T-helper 2 cell treated with Interferon-gamma antibody and Interleukin-4, amounts not matched to agents 5 μg/mL and 100 μg/mL, for 36 hours (primary cell): ENCODE results near the gene PPFIA2.

Experiments
- DNase-seq: peaks from one replicate; pipeline ENCODE4 v3.0.0; 2021; ENCODE audit warnings: low spot score
- H3K27ac Mint-ChIP-seq: one replicate; pipeline ENCODE4 v1.8.0; 2021; ENCODE audit warnings: mild to moderate bottlenecking, mixed read lengths
- H3K27me3 Mint-ChIP-seq: one replicate; pipeline ENCODE4 v1.8.0; 2021; ENCODE audit warnings: low read depth, mixed read lengths
- H3K36me3 Mint-ChIP-seq: one replicate; pipeline ENCODE4 v1.8.0; 2021; ENCODE audit warnings: low read depth, mixed read lengths
- H3K4me1 Mint-ChIP-seq: one replicate; pipeline ENCODE4 v1.8.0; 2021; ENCODE audit warnings: low read depth, mixed read lengths
- H3K4me3 Mint-ChIP-seq: one replicate; pipeline ENCODE4 v1.8.0; 2022; ENCODE audit warnings: mild to moderate bottlenecking, moderate library complexity, mixed read lengths
- H3K9me3 Mint-ChIP-seq: one replicate; pipeline ENCODE4 v1.8.0; 2021; ENCODE audit warnings: mixed read lengths

Gene PPFIA2

DNA sequence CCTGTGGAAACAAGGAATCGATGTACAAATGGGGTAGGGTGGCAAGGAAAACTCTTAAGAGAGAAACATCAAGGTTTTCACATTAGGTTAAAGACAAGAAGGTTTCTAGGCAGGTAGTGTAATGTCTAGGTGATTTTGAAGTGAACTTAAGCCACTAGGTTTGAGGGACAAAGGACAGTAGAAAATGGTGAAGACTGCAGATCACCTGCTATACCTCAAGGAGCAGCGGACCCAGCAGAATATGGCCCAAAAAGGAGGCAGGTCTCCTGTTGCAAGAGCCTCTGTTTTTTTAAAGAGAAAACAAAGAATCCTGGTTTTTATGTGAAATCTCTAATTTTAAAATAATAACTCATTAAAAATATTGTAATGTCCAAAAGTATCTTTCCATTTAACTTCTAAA lies 503.2 kb downstream of the PPFIA2 start:
- no peak overlapping the region for H3K4me3 Mint-ChIP-seq
- no peaks in the 10 kb centered on the region for H3K4me1 Mint-ChIP-seq
- H3K27ac Mint-ChIP-seq: no peak overlapping the region
- H3K27me3 Mint-ChIP-seq: no peaks in the 10 kb centered on the region
- H3K36me3 Mint-ChIP-seq: no peaks in the 10 kb centered on the region
- H3K9me3 Mint-ChIP-seq: no peaks in the 10 kb centered on the region
- no peak for DNase-seq

DNA sequence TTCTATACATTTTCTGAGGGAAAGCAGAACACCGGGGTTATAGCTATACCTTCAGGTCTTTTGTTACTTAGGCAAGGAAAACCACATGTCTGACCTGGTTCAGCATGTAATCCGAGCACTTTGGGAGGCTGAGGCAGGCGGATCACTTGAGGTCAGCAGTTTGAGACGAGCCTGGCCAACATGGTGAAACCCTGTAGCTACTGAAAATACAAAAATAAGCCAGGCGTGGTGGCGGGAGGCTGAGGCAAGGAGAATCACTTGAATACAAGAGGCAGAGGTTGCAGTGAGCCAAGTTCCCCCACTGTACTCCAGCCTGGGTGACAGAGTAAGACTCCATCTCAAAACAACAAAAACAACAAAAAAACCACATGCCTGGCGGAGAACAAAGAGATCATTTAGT lies 503.7 kb downstream of the PPFIA2 start:
- Mint-ChIP-seq H3K4me1 (no peaks in the 10 kb centered on the region), H3K36me3 (no peaks in the 10 kb centered on the region), H3K27ac (no peak overlapping the region), H3K4me3 (no peak overlapping the region), H3K9me3 (no peaks in the 10 kb centered on the region), H3K27me3 (no peaks in the 10 kb centered on the region)
- no peak for DNase-seq

DNA sequence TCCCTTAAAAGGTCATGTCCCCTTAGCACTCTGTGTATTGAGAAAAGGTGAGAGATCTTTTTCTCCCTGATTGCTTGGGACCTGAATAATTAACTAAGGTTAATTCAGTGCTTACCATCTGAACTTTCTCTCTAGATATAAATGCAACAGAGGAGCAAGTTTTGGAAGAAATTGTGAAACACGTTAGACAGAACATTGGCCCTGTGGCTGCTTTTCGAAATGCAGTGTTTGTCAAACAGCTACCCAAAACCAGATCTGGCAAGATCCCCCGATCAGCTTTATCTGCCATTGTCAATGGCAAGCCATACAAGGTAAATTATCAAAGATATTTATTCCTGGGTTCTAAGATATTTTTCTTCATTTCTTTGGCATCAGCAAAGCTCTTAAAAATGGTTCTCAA lies 505.8 kb downstream of the PPFIA2 start:
- Mint-ChIP-seq H3K4me1 (no peaks in the 10 kb centered on the region), H3K36me3 (no peaks in the 10 kb centered on the region), H3K27me3 (no peaks in the 10 kb centered on the region), H3K27ac (no peak overlapping the region), H3K4me3 (no peak overlapping the region), H3K9me3 (no peaks in the 10 kb centered on the region)
- DNase-seq: no peak

DNA sequence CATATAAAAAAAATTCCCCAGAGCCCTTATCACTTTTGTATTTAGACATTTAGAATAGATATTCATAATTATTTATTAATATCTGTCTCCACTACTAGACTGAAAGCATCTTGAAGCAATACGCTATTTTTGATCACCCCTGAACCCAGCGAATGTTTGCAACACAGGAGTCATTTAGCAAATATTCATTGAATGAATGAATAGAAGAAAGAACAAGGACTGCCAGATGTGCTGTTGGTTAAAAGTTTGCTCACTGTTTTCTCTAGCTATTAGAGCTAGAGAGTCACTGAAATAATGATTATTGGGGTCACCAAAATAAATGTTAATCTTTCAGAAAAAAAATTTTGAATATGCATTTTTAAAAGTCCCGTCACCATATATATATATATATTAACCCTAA lies 506.9 kb downstream of the PPFIA2 start:
- H3K9me3 Mint-ChIP-seq: no peaks in the 10 kb centered on the region
- H3K4me1 Mint-ChIP-seq: no peaks in the 10 kb centered on the region
- H3K36me3 Mint-ChIP-seq: no peaks in the 10 kb centered on the region
- H3K27ac Mint-ChIP-seq: no peak overlapping the region
- DNase-seq: no peak
- no peaks in the 10 kb centered on the region for H3K27me3 Mint-ChIP-seq
- no peak overlapping the region for H3K4me3 Mint-ChIP-seq

DNA sequence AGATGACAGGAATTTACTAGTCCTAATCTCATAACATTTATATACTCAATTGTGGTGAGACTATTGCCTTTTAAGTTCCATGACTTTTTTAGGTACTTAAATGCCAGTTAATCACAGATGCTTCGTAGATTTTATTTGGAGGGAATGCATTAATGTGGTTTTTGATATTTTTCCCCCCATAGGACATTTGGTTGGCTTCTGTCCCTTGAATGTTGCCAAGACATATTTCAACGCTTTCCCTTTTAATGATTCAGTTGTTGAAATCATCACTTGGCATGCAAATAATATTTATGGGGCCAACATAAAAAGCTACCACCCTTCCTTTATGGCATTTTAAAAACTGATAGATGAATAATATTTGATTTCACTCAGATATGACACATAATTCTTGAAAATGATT lies 509.2 kb downstream of the PPFIA2 start:
- no peak for DNase-seq
- H3K9me3 Mint-ChIP-seq: no peaks in the 10 kb centered on the region
- H3K4me1 Mint-ChIP-seq: no peaks in the 10 kb centered on the region
- no peak overlapping the region for H3K27ac Mint-ChIP-seq
- H3K4me3 Mint-ChIP-seq: no peak overlapping the region
- no peaks in the 10 kb centered on the region for H3K36me3 Mint-ChIP-seq
- H3K27me3 Mint-ChIP-seq: no peaks in the 10 kb centered on the region

DNA sequence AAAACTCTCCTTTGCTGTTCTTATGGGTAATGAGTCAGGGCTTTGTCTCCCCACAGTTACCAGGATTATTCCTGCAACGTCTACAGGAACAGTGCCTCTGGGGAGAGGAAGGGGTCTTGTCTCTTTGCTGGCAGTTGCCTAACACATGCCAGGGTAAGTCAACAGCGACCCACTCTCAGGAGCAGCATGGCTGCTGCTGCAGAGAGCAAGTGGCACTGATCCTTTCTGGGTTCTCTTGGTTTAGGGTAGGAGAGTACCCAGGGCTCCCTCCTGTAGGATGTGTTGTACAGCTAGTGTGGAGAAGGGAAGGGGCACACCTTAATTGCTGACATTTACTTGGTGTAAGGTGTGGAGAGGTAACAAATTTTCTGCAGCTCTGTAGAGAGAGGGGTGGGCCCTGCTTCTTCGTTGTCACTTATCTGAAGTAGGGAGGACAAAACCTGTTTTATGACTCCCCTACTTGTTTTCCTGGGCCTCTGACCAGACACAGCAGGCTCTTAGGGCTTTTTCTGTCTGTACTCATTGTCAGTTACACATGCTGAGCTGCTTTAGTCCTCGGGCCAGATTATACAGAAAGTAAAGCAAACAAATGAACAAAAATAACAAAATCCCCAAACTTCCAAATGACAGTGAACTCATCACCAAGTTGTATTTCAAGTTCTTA lies 513.1 kb downstream of the PPFIA2 start:
- DNase-seq: no peak
- Mint-ChIP-seq H3K9me3 (peaks cover 8% of the 10 kb centered on the region), H3K27ac (no peak overlapping the region), H3K4me1 (no peaks in the 10 kb centered on the region), H3K4me3 (no peak overlapping the region), H3K36me3 (no peaks in the 10 kb centered on the region), H3K27me3 (no peaks in the 10 kb centered on the region)

DNA sequence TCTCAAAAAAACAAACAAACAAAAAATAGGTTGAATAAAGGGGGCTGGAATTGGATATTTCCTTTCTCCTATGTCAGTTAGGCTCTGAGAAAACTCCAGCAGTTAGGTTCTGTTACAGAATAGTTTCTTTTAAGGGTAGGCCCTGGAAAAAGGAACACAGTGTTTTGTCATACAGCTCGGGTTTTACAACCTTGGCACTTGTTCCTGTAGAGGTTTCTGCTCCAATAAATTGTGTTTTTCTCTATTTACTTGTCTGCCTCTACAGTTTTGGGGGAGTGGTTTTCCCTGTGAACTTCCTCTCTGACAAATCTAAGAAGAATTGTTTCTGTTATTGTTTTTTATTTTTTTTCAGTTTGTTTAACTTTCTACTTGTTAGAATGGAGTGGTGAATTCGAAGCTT lies 513.7 kb downstream of the PPFIA2 start:
- DNase-seq: no peak
- Mint-ChIP-seq H3K27me3 (no peaks in the 10 kb centered on the region), H3K9me3 (peaks cover 8% of the 10 kb centered on the region), H3K4me3 (no peak overlapping the region), H3K27ac (no peak overlapping the region), H3K4me1 (no peaks in the 10 kb centered on the region), H3K36me3 (no peaks in the 10 kb centered on the region)

DNA sequence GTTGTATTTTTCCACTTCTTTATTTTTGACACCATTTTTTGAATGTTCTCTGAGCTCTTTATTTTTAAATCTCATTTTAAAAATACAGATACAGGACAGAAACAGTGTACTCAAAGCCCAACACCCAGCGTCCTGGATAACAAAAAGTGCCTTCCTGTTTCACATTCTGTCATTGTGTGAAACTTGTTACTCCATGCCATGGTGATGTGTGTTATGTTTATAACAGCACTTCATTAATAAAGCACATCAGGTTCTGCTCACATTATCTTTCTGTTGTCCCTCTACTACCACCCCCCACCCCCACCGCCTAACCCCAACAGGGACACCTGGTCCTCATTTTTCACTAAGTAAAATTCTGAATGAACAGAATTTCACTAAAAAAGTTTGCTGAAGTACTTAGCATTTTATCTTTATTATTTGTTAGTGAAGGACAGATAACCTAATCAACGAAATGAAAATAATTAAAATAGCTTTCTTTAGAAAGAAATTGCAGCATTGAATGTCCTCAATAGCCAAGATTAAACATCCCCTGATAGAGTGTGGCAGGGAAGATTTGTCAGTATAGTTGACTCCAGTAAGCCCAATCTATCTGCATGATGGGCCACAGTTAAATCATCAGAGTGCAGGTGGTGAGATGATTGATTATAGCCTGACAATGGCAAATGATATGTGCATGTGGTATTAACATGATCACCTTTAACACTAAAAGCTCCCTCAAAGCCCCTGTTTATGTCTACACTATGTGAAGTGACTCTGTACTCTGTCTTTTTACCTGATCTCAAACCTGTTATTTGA lies 527.4 kb downstream of the PPFIA2 start:
- no peaks in the 10 kb centered on the region for H3K9me3 Mint-ChIP-seq
- H3K27ac Mint-ChIP-seq: no peak overlapping the region
- no peaks in the 10 kb centered on the region for H3K36me3 Mint-ChIP-seq
- no peaks in the 10 kb centered on the region for H3K27me3 Mint-ChIP-seq
- H3K4me1 Mint-ChIP-seq: no peaks in the 10 kb centered on the region
- no peak overlapping the region for H3K4me3 Mint-ChIP-seq
- no peak for DNase-seq

DNA sequence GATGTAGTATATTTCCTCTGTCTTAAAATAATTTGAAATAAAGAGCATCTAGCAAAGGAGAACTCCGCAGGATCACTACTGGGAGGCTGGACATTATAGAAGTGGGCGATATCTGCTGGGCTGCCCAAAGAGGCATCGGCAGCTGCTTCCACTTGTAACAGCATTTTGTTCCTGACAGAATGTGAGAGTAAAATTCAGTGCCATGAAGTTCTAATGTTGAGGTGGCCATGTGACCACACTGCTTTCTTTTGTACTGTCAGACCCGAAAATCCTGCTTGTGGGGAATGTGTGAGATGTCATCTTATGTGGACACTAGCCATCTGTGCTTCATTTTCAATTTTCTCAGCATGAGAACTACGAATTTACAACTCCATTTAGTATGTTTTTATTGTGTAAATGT lies 529.4 kb downstream of the PPFIA2 start:
- Mint-ChIP-seq H3K9me3 (no peaks in the 10 kb centered on the region), H3K4me1 (no peaks in the 10 kb centered on the region), H3K27me3 (no peaks in the 10 kb centered on the region), H3K4me3 (no peak overlapping the region), H3K36me3 (no peaks in the 10 kb centered on the region), H3K27ac (no peak overlapping the region)
- DNase-seq: no peak

DNA sequence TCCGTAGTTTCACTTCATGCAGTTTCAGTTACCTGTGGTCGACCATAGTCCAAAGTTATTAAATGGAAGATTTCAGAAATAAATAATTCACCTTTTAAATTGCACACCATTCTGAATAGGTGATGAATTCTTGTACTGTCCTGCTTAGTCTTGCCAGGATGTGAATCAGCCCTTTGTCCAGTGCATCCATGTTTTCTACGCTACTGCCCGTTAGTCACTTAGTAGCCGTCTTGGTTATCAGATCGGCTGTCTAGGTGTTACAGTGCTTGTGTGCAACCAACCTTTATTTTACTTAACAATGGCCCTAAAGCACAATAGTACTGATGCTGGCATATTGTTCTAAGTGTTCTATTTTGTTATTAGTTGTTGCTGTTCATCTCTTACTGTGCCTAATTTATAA lies 534.5 kb downstream of the PPFIA2 start:
- H3K27me3 Mint-ChIP-seq: no peaks in the 10 kb centered on the region
- DNase-seq: no peak
- no peak overlapping the region for H3K27ac Mint-ChIP-seq
- H3K4me3 Mint-ChIP-seq: no peak overlapping the region
- no peaks in the 10 kb centered on the region for H3K4me1 Mint-ChIP-seq
- H3K9me3 Mint-ChIP-seq: no peaks in the 10 kb centered on the region
- no peaks in the 10 kb centered on the region for H3K36me3 Mint-ChIP-seq

DNA sequence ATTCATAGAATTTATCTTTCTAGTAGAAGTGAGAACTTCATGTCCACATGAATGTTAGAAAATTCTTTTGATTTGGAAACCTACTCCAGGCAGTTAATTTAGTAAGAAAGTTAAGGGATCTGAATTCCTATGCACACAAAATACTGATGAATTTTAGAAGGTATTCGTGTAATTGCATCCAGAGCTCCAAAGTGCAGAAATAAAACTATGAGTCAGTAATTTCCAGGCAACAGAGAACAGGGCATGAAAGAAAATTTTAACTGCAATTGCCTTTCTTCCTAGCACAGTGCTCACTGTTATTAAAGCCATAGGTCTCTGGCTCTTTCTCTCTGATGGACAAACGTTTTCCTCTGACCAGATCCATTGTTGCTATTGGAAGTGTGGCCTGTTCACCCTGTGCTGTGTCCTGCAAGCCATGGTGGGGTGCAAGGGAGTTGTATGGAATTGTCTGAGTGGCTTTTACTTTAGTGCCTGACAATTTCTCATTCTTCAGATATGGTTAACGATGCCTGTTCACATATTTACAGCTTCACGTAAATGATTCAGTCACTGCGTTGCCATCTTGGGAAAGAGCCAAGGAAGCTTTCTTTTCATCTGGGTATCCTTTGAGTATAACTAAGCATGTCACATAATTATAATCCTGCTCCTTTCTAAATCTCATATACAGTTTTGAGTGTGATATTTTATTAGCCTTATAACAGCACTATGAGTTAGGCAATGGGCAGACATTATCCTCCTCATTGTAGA lies 536.1 kb downstream of the PPFIA2 start:
- no peaks in the 10 kb centered on the region for H3K4me1 Mint-ChIP-seq
- no peak overlapping the region for H3K27ac Mint-ChIP-seq
- H3K36me3 Mint-ChIP-seq: no peaks in the 10 kb centered on the region
- H3K4me3 Mint-ChIP-seq: no peak overlapping the region
- no peak for DNase-seq
- no peaks in the 10 kb centered on the region for H3K27me3 Mint-ChIP-seq
- H3K9me3 Mint-ChIP-seq: no peaks in the 10 kb centered on the region

DNA sequence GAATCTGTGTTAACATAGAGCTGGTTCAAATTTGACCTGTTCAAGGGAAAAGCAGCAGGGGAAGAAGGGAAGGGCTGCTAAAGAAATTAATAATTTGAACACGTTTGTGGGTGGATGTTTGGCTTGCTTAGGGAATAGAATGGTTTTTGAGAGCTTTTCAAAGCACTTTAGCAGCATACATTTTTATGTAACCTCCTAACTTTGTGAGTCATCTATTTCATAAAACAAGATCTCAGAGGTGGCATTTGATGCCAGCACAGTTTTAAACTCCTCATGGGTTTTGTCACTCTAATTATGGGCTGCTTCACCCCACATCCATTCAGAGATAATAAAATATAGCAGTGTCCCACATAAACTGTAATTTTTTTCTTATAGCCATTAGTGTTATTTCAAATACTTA lies 537.5 kb downstream of the PPFIA2 start:
- Mint-ChIP-seq H3K27me3 (no peaks in the 10 kb centered on the region), H3K36me3 (no peaks in the 10 kb centered on the region), H3K9me3 (no peaks in the 10 kb centered on the region), H3K4me1 (no peaks in the 10 kb centered on the region), H3K27ac (no peak overlapping the region), H3K4me3 (no peak overlapping the region)
- no peak for DNase-seq

DNA sequence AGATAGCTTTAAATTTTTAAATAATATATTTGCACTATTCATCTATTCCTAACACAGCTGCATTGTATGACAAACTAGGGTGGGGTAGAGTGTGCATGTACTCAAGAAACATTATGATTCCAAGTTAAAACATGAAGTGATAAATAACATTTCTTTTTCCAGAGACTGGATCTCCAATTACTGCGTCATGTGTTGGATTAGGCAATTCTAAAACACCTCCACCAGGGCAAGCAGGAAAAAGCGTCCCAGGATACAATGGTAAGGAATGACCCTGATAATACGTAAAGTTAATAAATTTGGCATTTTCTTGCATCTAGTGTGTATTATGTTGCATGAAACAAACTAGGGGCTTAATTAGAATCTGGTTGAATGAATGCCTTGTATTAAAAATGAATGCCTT lies 542.4 kb downstream of the PPFIA2 start:
- no peaks in the 10 kb centered on the region for H3K4me1 Mint-ChIP-seq
- no peaks in the 10 kb centered on the region for H3K9me3 Mint-ChIP-seq
- H3K4me3 Mint-ChIP-seq: no peak overlapping the region
- no peak overlapping the region for H3K27ac Mint-ChIP-seq
- DNase-seq: no peak
- H3K27me3 Mint-ChIP-seq: no peaks in the 10 kb centered on the region
- no peaks in the 10 kb centered on the region for H3K36me3 Mint-ChIP-seq

DNA sequence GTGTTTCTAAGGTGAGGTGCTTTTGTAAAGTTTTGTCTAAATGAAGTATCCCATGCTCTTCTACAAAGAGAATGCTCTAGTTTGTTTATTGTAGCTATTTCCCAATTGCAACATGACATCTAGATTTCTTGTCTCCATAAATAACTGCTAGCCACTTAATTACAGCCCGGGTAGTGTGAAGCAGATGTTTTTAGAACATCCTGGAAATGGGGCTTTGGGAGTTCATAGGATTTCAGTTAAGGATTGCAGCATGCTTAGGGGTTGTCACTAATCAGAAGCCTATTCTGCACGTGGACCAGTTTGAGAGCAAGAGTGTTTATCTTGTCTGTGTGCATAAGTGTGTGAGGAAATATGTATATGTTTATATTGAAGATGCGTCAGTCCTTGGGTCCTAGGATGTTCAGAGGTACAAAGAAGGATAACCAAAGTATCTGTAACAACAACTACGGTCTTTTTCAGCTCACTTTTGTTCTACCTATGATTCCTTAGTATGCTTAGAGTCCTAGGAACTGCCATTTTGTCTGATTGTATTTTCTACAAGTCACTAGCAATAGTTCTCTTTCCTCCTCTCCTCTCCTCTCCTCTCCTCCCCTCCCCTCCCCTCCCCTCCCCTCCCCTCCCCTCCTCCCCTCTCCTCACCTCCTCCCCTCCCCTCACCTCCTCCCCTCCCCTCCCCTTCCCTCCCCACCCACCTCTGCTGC lies 546.0 kb downstream of the PPFIA2 start:
- Mint-ChIP-seq H3K4me3 (no peak overlapping the region), H3K4me1 (no peaks in the 10 kb centered on the region), H3K27me3 (no peaks in the 10 kb centered on the region)

More for the DNA sequence above, 546.0 kb downstream of the PPFIA2 start:
- no peak for DNase-seq
- no peaks in the 10 kb centered on the region for H3K36me3 Mint-ChIP-seq
- no peaks in the 10 kb centered on the region for H3K9me3 Mint-ChIP-seq
- H3K27ac Mint-ChIP-seq: no peak overlapping the region
